ENCODE data around the gene DLG1. TPM values are rescaled to one million over a fixed set of nuclear protein-coding genes. Genes with fewer than 3 reads are reported as not detected.
"Not testable (repeated sequence)": the region's sequence is repeated elsewhere in the genome, so short reads cannot be mapped to it uniquely, and the experiment has no call there.

DLG1 gene
- total RNA-seq, 1 donor from 2014 or later, result 85.0 TPM

- no peak for DNase-seq (ENCODE audit: low spot score)
- Mint-ChIP-seq H3K36me3 (ENCODE audit: low read depth) (peaks cover 12% of the 10 kb centered on the region), H3K27ac (no peak overlapping the region), H3K4me1 (ENCODE audit: low read depth) (peaks cover 18% of the 10 kb centered on the region), H3K27me3 (ENCODE audit: insufficient read depth) (no peaks in the 10 kb centered on the region), H3K4me3 (no peak overlapping the region), H3K9me3 (no peaks in the 10 kb centered on the region)
- intact Hi-C loops (cut with micrococcal nuclease), result no loop called here
Measured at GRCh38 chr3:197229836-197230235, 68.6 kb downstream of the DLG1 start.

GRCh38 chr3:197229178-197229577, 69.2 kb downstream of the DLG1 start:
- intact Hi-C loops (cut with micrococcal nuclease), result no loop called here

GRCh38 chr3:197227780-197228574, 70.4 kb downstream of the DLG1 start:
- Mint-ChIP-seq H3K4me3 (no peak overlapping the region), H3K27me3 (ENCODE audit: insufficient read depth) (no peaks in the 10 kb centered on the region), H3K27ac (no peak overlapping the region), H3K4me1 (ENCODE audit: low read depth) (peaks cover 21% of the 10 kb centered on the region), H3K9me3 (no peaks in the 10 kb centered on the region), H3K36me3 (ENCODE audit: low read depth) (peaks cover 2% of the 10 kb centered on the region)
- intact Hi-C loops (cut with micrococcal nuclease), result no loop called here
- DNase-seq (ENCODE audit: low spot score), result no peak

More at GRCh38 chr3:197229178-197229577, 69.2 kb downstream of the DLG1 start:
- H3K4me3 Mint-ChIP-seq, result no peak overlapping the region
- H3K36me3 Mint-ChIP-seq (ENCODE audit: low read depth), result peaks cover 5% of the 10 kb centered on the region
- peaks cover 17% of the 10 kb centered on the region for H3K4me1 Mint-ChIP-seq (ENCODE audit: low read depth)
- no peak overlapping the region for H3K27ac Mint-ChIP-seq
- DNase-seq (ENCODE audit: low spot score), result no peak
- H3K27me3 Mint-ChIP-seq (ENCODE audit: insufficient read depth), result no peaks in the 10 kb centered on the region
- H3K9me3 Mint-ChIP-seq, result no peaks in the 10 kb centered on the region

GRCh38 chr3:197226179-197226578, 72.2 kb downstream of the DLG1 start:
- no peak overlapping the region for H3K27ac Mint-ChIP-seq
- H3K4me1 Mint-ChIP-seq (ENCODE audit: low read depth), result peaks cover 28% of the 10 kb centered on the region
- intact Hi-C loops (cut with micrococcal nuclease), result no loop called here
- H3K36me3 Mint-ChIP-seq (ENCODE audit: low read depth), result peaks cover 2% of the 10 kb centered on the region
- no peak overlapping the region for H3K4me3 Mint-ChIP-seq
- no peaks in the 10 kb centered on the region for H3K27me3 Mint-ChIP-seq (ENCODE audit: insufficient read depth)
- DNase-seq (ENCODE audit: low spot score), result no peak
- no peaks in the 10 kb centered on the region for H3K9me3 Mint-ChIP-seq

- no peak overlapping the region for H3K27ac Mint-ChIP-seq
Measured at GRCh38 chr3:197225579-197225978, 72.8 kb downstream of the DLG1 start.

GRCh38 chr3:197224034-197224444, 74.4 kb downstream of the DLG1 start:
- peaks cover 28% of the 10 kb centered on the region for H3K4me1 Mint-ChIP-seq (ENCODE audit: low read depth)
- no peak overlapping the region for H3K4me3 Mint-ChIP-seq
- DNase-seq (ENCODE audit: low spot score), result no peak
- intact Hi-C loops (cut with micrococcal nuclease), result loop anchor here (1.0 to 2.0 kb wide), 4 partner anchors 33 to 286 kb away; no protein-coding TSS in a partner anchor
- no peak overlapping the region for H3K27ac Mint-ChIP-seq
- no peaks in the 10 kb centered on the region for H3K27me3 Mint-ChIP-seq (ENCODE audit: insufficient read depth)
- H3K36me3 Mint-ChIP-seq (ENCODE audit: low read depth), result no peaks in the 10 kb centered on the region
- no peaks in the 10 kb centered on the region for H3K9me3 Mint-ChIP-seq

More at GRCh38 chr3:197225579-197225978, 72.8 kb downstream of the DLG1 start:
- intact Hi-C loops (cut with micrococcal nuclease), result loop anchor here (2.0 kb wide), 1 partner anchor 31 kb away; no protein-coding TSS in a partner anchor
- peaks cover 28% of the 10 kb centered on the region for H3K4me1 Mint-ChIP-seq (ENCODE audit: low read depth)
- H3K9me3 Mint-ChIP-seq, result no peaks in the 10 kb centered on the region
- H3K27me3 Mint-ChIP-seq (ENCODE audit: insufficient read depth), result no peaks in the 10 kb centered on the region
- no peak overlapping the region for H3K4me3 Mint-ChIP-seq
- DNase-seq (ENCODE audit: low spot score), result no peak
- H3K36me3 Mint-ChIP-seq (ENCODE audit: low read depth), result no peaks in the 10 kb centered on the region

GRCh38 chr3:197222937-197223370, 75.5 kb downstream of the DLG1 start:
- intact Hi-C loops (cut with micrococcal nuclease), result no loop called here
- H3K36me3 Mint-ChIP-seq (ENCODE audit: low read depth), result no peaks in the 10 kb centered on the region
- no peak overlapping the region for H3K4me3 Mint-ChIP-seq
- H3K9me3 Mint-ChIP-seq, result no peaks in the 10 kb centered on the region
- no peak for DNase-seq (ENCODE audit: low spot score)
- no peaks in the 10 kb centered on the region for H3K27me3 Mint-ChIP-seq (ENCODE audit: insufficient read depth)
- no peak overlapping the region for H3K27ac Mint-ChIP-seq
- peaks cover 19% of the 10 kb centered on the region for H3K4me1 Mint-ChIP-seq (ENCODE audit: low read depth)

GRCh38 chr3:197219619-197220018, 78.8 kb downstream of the DLG1 start:
- no peak overlapping the region for H3K4me3 Mint-ChIP-seq
- H3K9me3 Mint-ChIP-seq, result no peaks in the 10 kb centered on the region
- no peaks in the 10 kb centered on the region for H3K36me3 Mint-ChIP-seq (ENCODE audit: low read depth)
- no peak overlapping the region for H3K27ac Mint-ChIP-seq
- DNase-seq (ENCODE audit: low spot score), result no peak
- peaks cover 20% of the 10 kb centered on the region for H3K4me1 Mint-ChIP-seq (ENCODE audit: low read depth)
- intact Hi-C loops (cut with micrococcal nuclease), result no loop called here
- H3K27me3 Mint-ChIP-seq (ENCODE audit: insufficient read depth), result no peaks in the 10 kb centered on the region

GRCh38 chr3:197218210-197218609, 80.2 kb downstream of the DLG1 start:
- Mint-ChIP-seq H3K4me3 (no peak overlapping the region), H3K27ac (no peak overlapping the region), H3K4me1 (ENCODE audit: low read depth) (peaks cover 18% of the 10 kb centered on the region), H3K9me3 (no peaks in the 10 kb centered on the region), H3K36me3 (ENCODE audit: low read depth) (no peaks in the 10 kb centered on the region), H3K27me3 (ENCODE audit: insufficient read depth) (no peaks in the 10 kb centered on the region)
- intact Hi-C loops (cut with micrococcal nuclease), result no loop called here
- DNase-seq (ENCODE audit: low spot score), result no peak

GRCh38 chr3:197216914-197217313, 81.5 kb downstream of the DLG1 start:
- DNase-seq (ENCODE audit: low spot score), result no peak
- H3K36me3 Mint-ChIP-seq (ENCODE audit: low read depth), result no peaks in the 10 kb centered on the region
- no peaks in the 10 kb centered on the region for H3K9me3 Mint-ChIP-seq
- no peak overlapping the region for H3K4me3 Mint-ChIP-seq
- H3K27me3 Mint-ChIP-seq (ENCODE audit: insufficient read depth), result no peaks in the 10 kb centered on the region
- H3K4me1 Mint-ChIP-seq (ENCODE audit: low read depth), result peaks cover 9% of the 10 kb centered on the region
- intact Hi-C loops (cut with micrococcal nuclease), result no loop called here
- H3K27ac Mint-ChIP-seq, result no peak overlapping the region

- no peak for DNase-seq (ENCODE audit: low spot score)
- no peaks in the 10 kb centered on the region for H3K36me3 Mint-ChIP-seq (ENCODE audit: low read depth)
- H3K9me3 Mint-ChIP-seq, result no peaks in the 10 kb centered on the region
- no peak overlapping the region for H3K4me3 Mint-ChIP-seq
- H3K4me1 Mint-ChIP-seq (ENCODE audit: low read depth), result peaks cover 9% of the 10 kb centered on the region
- intact Hi-C loops (cut with micrococcal nuclease), result no loop called here
- no peak overlapping the region for H3K27ac Mint-ChIP-seq
- no peaks in the 10 kb centered on the region for H3K27me3 Mint-ChIP-seq (ENCODE audit: insufficient read depth)
Measured at GRCh38 chr3:197216169-197216860, 82.1 kb downstream of the DLG1 start.

GRCh38 chr3:197212290-197212689, 86.1 kb downstream of the DLG1 start:
- H3K27ac Mint-ChIP-seq, result no peak overlapping the region
- intact Hi-C loops (cut with micrococcal nuclease), result no loop called here
- DNase-seq (ENCODE audit: low spot score), result no peak

GRCh38 chr3:197211698-197212097, 86.7 kb downstream of the DLG1 start:
- H3K27me3 Mint-ChIP-seq (ENCODE audit: insufficient read depth); H3K36me3 Mint-ChIP-seq (ENCODE audit: low read depth); H3K27ac Mint-ChIP-seq; DNase-seq (ENCODE audit: low spot score); H3K4me1 Mint-ChIP-seq (ENCODE audit: low read depth); intact Hi-C loops (cut with micrococcal nuclease); H3K4me3 Mint-ChIP-seq; H3K9me3 Mint-ChIP-seq: not testable (repeated sequence)

More at GRCh38 chr3:197212290-197212689, 86.1 kb downstream of the DLG1 start:
- no peak overlapping the region for H3K4me3 Mint-ChIP-seq
- no peaks in the 10 kb centered on the region for H3K36me3 Mint-ChIP-seq (ENCODE audit: low read depth)
- H3K4me1 Mint-ChIP-seq (ENCODE audit: low read depth), result peaks cover 6% of the 10 kb centered on the region
- no peaks in the 10 kb centered on the region for H3K27me3 Mint-ChIP-seq (ENCODE audit: insufficient read depth)
- no peaks in the 10 kb centered on the region for H3K9me3 Mint-ChIP-seq

All from activated T-helper 1 cell treated with anti-CD3 and anti-CD28 coated beads, Interleukin-12 subunit alpha, Interleukin-12 subunit beta, Interleukin-2, Interleukin-4 antibody, amounts not matched to agents 30 ng/mL and 10 ng/mL and 1 ng/mL, durations not matched to agents 14 hours and 24 hours and 36 hours (primary cell).